H1 (cell line): Measurements from ENCODE around the gene BCAS3. TPM values are rescaled to one million over a fixed set of nuclear protein-coding genes. Genes with fewer than 3 reads are reported as not detected.
A peak's percentile ranks its signal among the peaks of the same experiment; 100 is the strongest.

Experiments
- CTCF ChIA-PET: fragments of 300-600 bp; sonication (Branson Sonifier 250); formaldehyde crosslinking; loops from one replicate; lab custom pipeline; 2021; ENCODE audit not compliant: partially characterized antibody; lab: Charles Lee
- POLR2A ChIA-PET: fragments of 300-600 bp; sonication (Branson Sonifier 250); formaldehyde crosslinking; loops from one replicate; lab custom pipeline; 2021; ENCODE audit warnings: inconsistent platforms; ENCODE audit not compliant: partially characterized antibody; lab: Charles Lee
- DNase-seq, 2 experiments: peaks; one replicate each; pipeline versions ENCODE4 v3.0.0 to v3.0.0-alpha.2; 2010 to 2022; ENCODE audit warnings: low spot score in 2 of 2, low read depth in 1 of 2, mixed read lengths in 1 of 2
- FAIRE-seq: peaks from 2 replicates; lab custom pipeline; 2011; peaks lifted over from hg19 to GRCh38; lab: Jason Lieb, UNC
- H2AFZ ChIP-seq: 2 replicates; pipeline ENCODE4 v1.8.1; 2012; ENCODE audit warnings: low read length, inconsistent platforms
- H2AK5ac ChIP-seq: 2 replicates; pipeline ENCODE4 v1.6.1; 2013; ENCODE audit warnings: low read depth, low read length
- H2BK120ac ChIP-seq: replicated peaks from 2 replicates; pipeline ENCODE3; 2013; ENCODE audit warnings: low read depth, low read length, inconsistent platforms
- H2BK12ac ChIP-seq: 2 replicates; pipeline ENCODE4 v1.6.1; 2013; ENCODE audit warnings: low read depth, low read length
- H2BK15ac ChIP-seq: 2 replicates; pipeline ENCODE4 v1.6.1; 2013; ENCODE audit warnings: low read length
- H2BK20ac ChIP-seq: 2 replicates; pipeline ENCODE4 v1.6.1; 2013; ENCODE audit warnings: low read length
- H2BK5ac ChIP-seq: 2 replicates; pipeline ENCODE4 v1.6.1; 2013; ENCODE audit warnings: low read depth, low read length
- H3K14ac ChIP-seq: 2 replicates; pipeline ENCODE4 v1.6.1; 2013; ENCODE audit warnings: inconsistent platforms; ENCODE audit not compliant: insufficient read length
- H3K18ac ChIP-seq: 2 replicates; pipeline ENCODE4 v1.6.1; 2013; ENCODE audit warnings: low read length; ENCODE audit errors: extremely low read depth
- H3K23ac ChIP-seq: 2 replicates; pipeline ENCODE4 v1.6.1; 2013; ENCODE audit warnings: inconsistent platforms; ENCODE audit not compliant: insufficient read length
- H3K23me2 ChIP-seq: 2 replicates; pipeline ENCODE4 v1.6.1; 2013; ENCODE audit warnings: low read depth, low read length
- H3K27ac ChIP-seq: 2 replicates; pipeline ENCODE4 v1.6.1; 2011; ENCODE audit warnings: low read depth, low read length, inconsistent platforms
- H3K27me3 ChIP-seq, 4 experiments: replicated peaks in 1 of 4; 1 replicate in 1 of 4; 2 replicates in 3 of 4; pipeline versions ENCODE4 v1.6.1 to v1.8.1; 2011 to 2013; ENCODE audit warnings: low read length in 3 of 4, mild to moderate bottlenecking in 3 of 4, inconsistent platforms in 2 of 4, mixed read lengths in 2 of 4, moderate library complexity in 1 of 4; ENCODE audit not compliant: control insufficient read depth in 3 of 4, insufficient read depth in 3 of 4; ENCODE audit errors: extremely low read depth in 1 of 4
- H3K36me3 ChIP-seq, 4 experiments: 2 replicates each; pipeline versions ENCODE4 v1.6.1 to v1.8.1; 2011 to 2013; ENCODE audit warnings: mild to moderate bottlenecking in 4 of 4, low read length in 3 of 4, moderate library complexity in 2 of 4, control low read depth in 1 of 4, inconsistent platforms in 1 of 4; ENCODE audit not compliant: insufficient read depth in 4 of 4, control insufficient read depth in 2 of 4
- H3K4ac ChIP-seq: replicated peaks from 2 replicates; pipeline ENCODE3; 2013; ENCODE audit warnings: low read length, low read depth, mixed read lengths, inconsistent platforms; ENCODE audit not compliant: insufficient read length
- H3K4me1 ChIP-seq, 4 experiments: replicated peaks in 1 of 4; 1 replicate in 1 of 4; 2 replicates in 3 of 4; pipeline versions ENCODE4 v1.6.1 to v1.8.1; 2011 to 2013; ENCODE audit warnings: low read length in 3 of 4, inconsistent platforms in 2 of 4, mixed read lengths in 1 of 4; ENCODE audit not compliant: insufficient read depth in 4 of 4, control insufficient read depth in 3 of 4
- H3K4me2 ChIP-seq, 2 experiments: 2 replicates each; pipeline versions ENCODE4 v1.6.1 to v1.8.1; 2011 to 2013; ENCODE audit warnings: low read depth in 2 of 2, low read length in 2 of 2, control low read depth in 1 of 2, inconsistent platforms in 1 of 2, mild to moderate bottlenecking in 1 of 2; ENCODE audit not compliant: insufficient read depth in 1 of 2
- H3K4me3 ChIP-seq, 4 experiments: fragments of 200-600, 300-600 bp in 1 of 4; sonication (generic), shearing (Covaris generic), sonication (Bioruptor Twin) in 1 of 4; 2 replicates each; pipeline versions ENCODE4 v1.5.1 to v1.8.1; 2011 to 2016; ENCODE audit warnings: low read length in 4 of 4, low read depth in 3 of 4, control low read depth in 2 of 4, inconsistent platforms in 2 of 4, mild to moderate bottlenecking in 2 of 4, mixed read lengths in 1 of 4, moderate library complexity in 1 of 4; ENCODE audit not compliant: insufficient read depth in 2 of 4; ENCODE audit errors: extremely low read depth in 1 of 4
- H3K56ac ChIP-seq: replicated peaks from 2 replicates; pipeline ENCODE3; 2013; ENCODE audit warnings: low read depth, mild to moderate bottlenecking, mixed read lengths, low read length, inconsistent platforms; ENCODE audit not compliant: insufficient read length
- H3K79me1 ChIP-seq: 2 replicates; pipeline ENCODE4 v1.6.1; 2013; ENCODE audit warnings: low read depth, low read length, control low read depth
- H3K79me2 ChIP-seq, 2 experiments: 2 replicates each; pipeline versions ENCODE4 v1.6.1 to v1.8.1; 2012 to 2013; ENCODE audit warnings: low read length in 2 of 2, mild to moderate bottlenecking in 2 of 2, inconsistent platforms in 1 of 2; ENCODE audit not compliant: insufficient read depth in 2 of 2, control insufficient read depth in 1 of 2
- H3K9ac ChIP-seq, 4 experiments: replicated peaks in 1 of 4; 1 replicate in 1 of 4; 2 replicates in 3 of 4; pipeline versions ENCODE4 v1.6.1 to v1.8.1; 2011 to 2013; ENCODE audit warnings: low read depth in 3 of 4, low read length in 3 of 4, control low read depth in 2 of 4, mild to moderate bottlenecking in 2 of 4, moderate library complexity in 2 of 4, inconsistent platforms in 1 of 4; ENCODE audit errors: extremely low read depth in 1 of 4
- H3K9me3 ChIP-seq, 2 experiments: 2 replicates each; pipeline versions ENCODE4 v1.6.1 to v1.8.1; 2012 to 2013; ENCODE audit warnings: mild to moderate bottlenecking in 2 of 2, moderate library complexity in 2 of 2, control low read depth in 1 of 2, inconsistent platforms in 1 of 2, low read depth in 1 of 2, low read length in 1 of 2, mixed read lengths in 1 of 2; ENCODE audit not compliant: insufficient read depth in 2 of 2
- H4K20me1 ChIP-seq, 2 experiments: replicated peaks in 1 of 2; 2 replicates each; pipeline versions ENCODE3 to v1.8.1; 2011 to 2013; ENCODE audit warnings: inconsistent platforms in 2 of 2, low read length in 2 of 2, mild to moderate bottlenecking in 1 of 2; ENCODE audit not compliant: insufficient read depth in 2 of 2, control insufficient read depth in 1 of 2
- H4K5ac ChIP-seq: 2 replicates; pipeline ENCODE4 v1.6.1; 2013; ENCODE audit warnings: low read length, low read depth, mixed read lengths, inconsistent platforms; ENCODE audit not compliant: insufficient read length
- H4K8ac ChIP-seq: 2 replicates; pipeline ENCODE4 v1.8.0; 2013; ENCODE audit warnings: mild to moderate bottlenecking, moderate library complexity, low read length, inconsistent platforms; ENCODE audit not compliant: insufficient read depth; ENCODE audit errors: extremely low read depth
- H4K91ac ChIP-seq: replicated peaks from 2 replicates; pipeline ENCODE3; 2013; ENCODE audit warnings: low read length, mixed read lengths, inconsistent platforms; ENCODE audit not compliant: insufficient read length
- ATF3 ChIP-seq: IDR thresholded peaks from 2 replicates; pipeline ENCODE4 v1.6.1; 2011; ENCODE audit warnings: low read depth, mild to moderate bottlenecking, low read length; ENCODE audit not compliant: insufficient read depth
- EZH2 ChIP-seq: fragments of 200-600 bp; sonication (generic); IDR thresholded peaks from 2 replicates; pipeline ENCODE4 v1.7.1; 2012; ENCODE audit warnings: low read depth, mild to moderate bottlenecking, moderate library complexity, low read length, inconsistent platforms; ENCODE audit not compliant: severe bottlenecking
- RNF2 ChIP-seq: fragments of 200-900, 300-1000 bp; sonication (generic); IDR thresholded peaks from 2 replicates; pipeline ENCODE4 v1.7.1; 2016; ENCODE audit warnings: borderline replicate concordance, low read depth, mild to moderate bottlenecking, antibody characterized with exemption, low read length; ENCODE audit not compliant: poor library complexity, severe bottlenecking; ENCODE audit errors: missing control alignments
- SIX5 ChIP-seq: IDR thresholded peaks from 2 replicates; pipeline ENCODE4 v1.6.1; 2011; ENCODE audit warnings: mild to moderate bottlenecking, low read depth, low read length
- SRF ChIP-seq: IDR thresholded peaks from 2 replicates; pipeline ENCODE4 v1.6.1; 2011; ENCODE audit warnings: mild to moderate bottlenecking, low read depth, low read length, moderate library complexity
- TAF7 ChIP-seq: optimal IDR thresholded peaks from 2 replicates; pipeline ENCODE3; 2011; ENCODE audit warnings: low read depth, mild to moderate bottlenecking, inconsistent platforms, low read length, moderate library complexity, borderline replicate concordance
- TCF12 ChIP-seq: IDR thresholded peaks from 2 replicates; pipeline ENCODE4 v1.6.1; 2011; ENCODE audit warnings: low read depth, mild to moderate bottlenecking, low read length
- WGBS, 2 experiments: shearing (Covaris generic) in 1 of 2; methylation state at CpG; one replicate each; pipeline versions ENCODE4 v1.1.6 to v1.1.7; 2013 to 2015; ENCODE audit warnings: low lambda C conversion rate in 2 of 2, mixed read lengths in 2 of 2, inconsistent platforms in 1 of 2, low coverage in 1 of 2, missing lambda C conversion rate in 1 of 2; ENCODE audit not compliant: insufficient replicate concordance in 2 of 2, insufficient coverage in 1 of 2, insufficient read length in 1 of 2; ENCODE audit errors: extremely low coverage in 1 of 2, missing lambda C conversion rate in 1 of 2; 5-methylcytosine and 5-hydroxymethylcytosine counted together
- polyA plus RNA-seq, 7 experiments: library from polyadenylated mRNA; depleted of rRNA in 3 of 7; stranded (reverse) in 5 of 7; unstranded in 2 of 7; fragments of >200 nt in 5 of 7; fragments of 200-250 nt in 2 of 7; gene quantifications; 1 replicate in 5 of 7; 2 replicates in 1 of 7; 4 replicates in 1 of 7; pipeline versions ENCODE4 v1.2.1 to v1.2.3, GENCODE V29; 2011 to 2013; ENCODE audit warnings: missing spikeins in 2 of 7, mixed read lengths in 2 of 7
- total RNA-seq: library from RNA; stranded (reverse); fragmentation: NEBNext Ultra II Directional; extraction: Animal tissue kit (Norgen Biotek cat#: 25700); gene quantifications from 2 replicates; pipeline ENCODE4 v1.2.1, GENCODE V29; 2021

The BCAS3 gene
- total and polyA plus RNA-seq, 2 of the 8 experiments (the other 6 are each of a cell fraction or from before 2014, with no cell fraction given) = 9.9 to 13.3 TPM

- Histone ChIP-seq H3K23me2 (no peaks in the 10 kb centered on the region), H3K4me2 (peak overlapping the region; percentile 39 to 65; a peak in 3 of 4 replicates), H4K5ac (no peak overlapping the region), H3K79me1 (no peaks in the 10 kb centered on the region), H3K18ac (no peak overlapping the region; the same call in 1 of the 2 replicates), H3K9me3 (peaks cover 4% of the 10 kb centered on the region in 2 experiments; a peak in 1 of 4 replicates), H2BK120ac (no peak overlapping the region), H3K23ac (no peak overlapping the region), H2AFZ (peak overlapping the region; percentile 4; the same call in 1 of the 2 replicates), H3K56ac (no peak overlapping the region), H4K8ac (no peak overlapping the region), H3K14ac (no peak overlapping the region), H3K27me3 (no peaks in the 10 kb centered on the region), H4K20me1 (no peaks in the 10 kb centered on the region), H2BK12ac (no peak overlapping the region), H3K9ac (no peak overlapping the region; a peak in 1 of 7 replicates), H3K4ac (no peak overlapping the region), H2AK5ac (no peak overlapping the region), H3K4me3 (peak overlapping the region in 1 of 4 experiments; percentile 19; a peak in 1 of 8 replicates), H2BK5ac (no peak overlapping the region), H3K36me3 (no peaks in the 10 kb centered on the region), H3K4me1 (peaks cover 0 to 12% (median 7%) of the 10 kb centered on the region in 4 experiments; a peak in 3 of 7 replicates), H4K91ac (no peak overlapping the region), H2BK15ac (no peak overlapping the region), H2BK20ac (0 out of 2 replicates have a peak overlapping the region, but pooled peaks have one; percentile 55), H3K27ac (no peak overlapping the region), H3K79me2 (no peaks in the 10 kb centered on the region)
- FAIRE-seq (no peak), DNase-seq (no peak)
- WGBS, 2 experiments = 35% methylated on average over 2 of the region's 2 CpGs; no CpG with 5 or more reads in 1 of the 2 experiments
- ChIA-PET POLR2A (no interaction called here), CTCF (interaction anchor here (0.6 to 2.9 kb wide), 5 partner anchors 12 to 311 kb away, joined by 3 to 8 read pairs (median 3); no protein-coding TSS in a partner anchor)
- TF ChIP-seq SRF (no peak), RNF2 (no peak), ATF3 (no peak), TAF7 (no peak), SIX5 (no peak), TCF12 (no peak), EZH2 (no peak)
Observed at GRCh38 chr17:60748204-60748603, 70.6 kb downstream of the BCAS3 start.
